GM21515 (cell line): ENCODE data around the gene CLCNKA.
"Not testable (repeated sequence)": the region's sequence is repeated elsewhere in the genome, so short reads cannot be mapped to it uniquely, and the experiment has no call there.

Source experiments
- ATAC-seq: cut with Tn5 transposase; IDR thresholded peaks from one replicate; pipeline ENCODE4 v1.9.1; 2021; ENCODE audit not compliant: unreplicated experiment

Gene CLCNKA

DNA sequence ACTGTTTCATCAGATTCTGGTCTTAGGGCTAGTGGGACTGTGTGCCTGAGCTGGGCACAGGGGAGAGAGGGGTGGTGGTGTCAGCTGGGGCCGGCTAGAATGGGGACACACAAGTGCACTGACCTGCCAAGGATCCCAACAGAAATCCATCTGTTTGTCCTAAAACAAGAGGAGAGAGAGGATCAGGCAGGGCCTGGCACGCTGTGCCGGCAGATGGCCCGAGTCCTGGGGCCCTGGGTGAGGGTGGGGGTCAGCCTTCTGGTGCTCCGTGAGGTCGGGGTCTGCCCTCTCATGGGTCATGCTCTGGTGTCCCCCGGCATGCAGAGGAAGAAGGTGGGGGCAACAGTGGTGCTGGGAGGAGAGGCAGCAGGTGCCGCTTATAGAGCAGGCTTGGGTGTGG is 18.0 kb downstream of the CLCNKA start:
- ATAC-seq, result not testable (repeated sequence)

DNA sequence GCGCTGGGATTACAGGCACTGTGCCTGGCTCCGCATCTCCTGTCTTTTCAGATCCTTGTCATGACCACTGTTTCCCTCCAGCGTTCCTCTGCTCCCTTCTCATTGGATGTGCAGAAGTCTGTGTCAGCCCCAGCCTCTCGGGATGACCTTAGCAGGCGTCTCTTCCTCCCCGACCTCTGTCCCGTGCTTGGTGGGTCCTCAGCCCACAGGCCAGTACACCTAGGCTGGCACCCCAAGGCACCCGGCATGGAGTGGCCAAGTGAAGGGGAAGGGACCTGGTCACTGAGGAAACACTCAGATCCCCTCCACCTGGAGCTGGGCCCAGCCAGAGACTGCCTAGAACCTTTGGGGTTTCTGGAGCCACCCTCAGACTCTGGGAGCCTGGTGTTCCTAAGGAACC is 19.4 kb downstream of the CLCNKA start:
- no peak for ATAC-seq

DNA sequence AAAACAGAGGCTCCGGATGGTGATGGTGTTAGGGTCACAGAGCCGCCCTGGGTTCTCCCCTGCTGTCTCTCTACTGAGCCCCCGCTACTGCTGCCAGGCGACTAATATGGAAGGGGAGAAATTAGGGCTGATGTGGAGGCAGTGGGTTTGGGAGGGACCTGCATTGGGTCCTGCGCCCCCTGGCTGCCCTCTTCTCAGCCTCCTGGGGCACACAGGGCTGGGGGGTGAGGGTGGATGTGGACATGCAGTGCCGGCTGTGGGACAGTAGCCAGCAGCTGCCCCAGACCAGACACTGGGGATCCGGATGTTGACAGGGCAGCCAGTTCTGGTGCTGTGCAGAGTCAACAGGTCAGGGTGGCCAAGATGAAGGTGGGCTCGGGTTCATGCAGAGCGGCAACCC is 20.3 kb downstream of the CLCNKA start:
- ATAC-seq, result no peak

DNA sequence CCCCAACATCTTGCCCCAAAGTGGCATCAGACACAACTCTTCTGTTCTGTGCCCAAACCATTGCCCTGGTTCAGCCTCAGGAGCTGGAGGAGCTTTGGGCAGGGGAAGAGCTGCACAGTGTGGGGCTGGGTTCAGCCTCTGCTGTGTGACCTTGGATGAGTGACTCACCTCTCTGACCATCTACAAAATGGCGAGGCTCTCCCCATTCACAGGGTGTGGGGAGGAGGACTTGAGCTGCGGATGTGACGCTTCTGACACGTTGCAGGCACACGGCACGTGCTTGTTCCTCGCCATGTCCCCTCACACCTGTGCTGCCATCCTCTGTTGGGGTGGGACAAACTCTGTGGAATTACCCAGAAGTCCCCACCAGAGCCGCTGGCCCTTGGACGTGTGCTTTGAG is 20.8 kb downstream of the CLCNKA start:
- ATAC-seq, result not testable (repeated sequence)

- ATAC-seq, result no peak
These were observed 21.7 kb downstream of the CLCNKA start, which contains the start of gene CLCNKB for GRCh38 chr1:16043521-16043920. Gene CLCNKB, plus strand, starts transcription at chr1:16043782. Its CDS starts 711 bp downstream, at chr1:16044493.

DNA sequence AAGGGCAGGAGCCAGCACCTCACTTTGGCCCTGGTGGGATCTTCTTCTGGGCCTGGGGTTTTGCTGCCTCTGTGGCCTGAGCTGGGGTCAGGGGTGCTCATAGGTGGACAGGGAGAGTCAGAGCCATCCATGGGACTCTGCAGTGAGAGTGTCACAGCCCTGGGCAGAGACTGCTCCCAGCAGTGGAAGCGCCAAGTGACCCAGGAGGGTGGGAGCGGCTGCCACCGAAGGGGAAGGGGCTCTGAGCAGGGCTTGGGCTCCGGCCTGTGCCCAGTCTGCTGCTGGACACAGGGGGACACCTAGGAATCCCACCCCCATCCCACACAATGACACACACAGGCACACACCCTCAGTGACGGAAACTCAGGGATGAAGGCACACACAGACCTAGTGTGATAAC is 22.1 kb downstream of the CLCNKA start:
- ATAC-seq, result no peak

DNA sequence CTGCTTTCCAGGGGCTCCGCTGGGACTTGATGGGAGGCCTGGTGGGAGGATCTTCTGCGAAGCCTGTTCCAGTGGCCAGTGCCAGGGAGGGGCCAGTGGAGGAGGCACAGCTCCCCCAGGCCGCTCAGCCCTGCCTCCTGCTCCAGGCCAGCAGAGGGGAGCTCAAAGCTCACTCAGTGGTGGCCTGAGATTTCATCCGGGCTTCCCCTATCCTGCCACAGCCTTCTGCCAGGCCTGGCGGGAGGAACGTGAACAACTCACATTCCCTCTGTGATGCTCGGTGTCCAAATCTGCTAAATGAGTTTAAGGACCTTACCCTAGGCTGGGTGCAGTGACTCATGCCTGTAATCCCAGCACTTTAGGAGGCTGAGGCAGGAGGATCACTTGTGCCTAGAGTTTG is 25.0 kb downstream of the CLCNKA start:
- no peak for ATAC-seq

- no peak for ATAC-seq
These were observed 26.1 kb downstream of the CLCNKA start for GRCh38 chr1:16047791-16048475.

DNA sequence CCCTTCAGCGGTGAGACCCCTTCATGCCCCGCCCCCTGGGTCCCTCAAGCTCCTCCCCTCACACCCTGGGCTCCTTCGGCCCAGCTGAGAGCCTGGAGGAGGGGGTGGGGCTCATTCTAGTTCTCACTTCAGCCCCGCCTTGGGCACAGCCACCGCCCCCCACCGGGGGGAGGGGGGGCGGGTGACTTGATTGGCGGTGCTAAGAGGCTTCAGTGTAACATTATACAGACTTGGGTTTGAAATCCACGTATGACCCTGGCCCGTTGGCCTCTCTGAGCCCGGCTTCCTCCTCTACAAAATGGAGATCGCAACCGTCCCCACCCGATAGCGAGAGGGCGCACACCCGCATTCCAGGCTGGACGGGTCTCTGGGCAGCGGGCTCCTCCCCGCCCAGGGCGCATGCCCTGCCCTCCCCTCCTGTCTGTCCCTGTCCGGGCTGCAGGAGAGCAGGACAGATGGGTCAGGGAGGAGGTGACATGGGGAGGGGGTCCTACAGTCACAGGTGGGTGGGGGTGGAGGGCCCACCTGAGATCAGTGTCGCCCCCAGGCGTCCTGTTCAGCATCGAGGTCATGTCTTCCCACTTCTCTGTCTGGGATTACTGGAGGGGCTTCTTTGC is 26.8 kb downstream of the CLCNKA start:
- ATAC-seq, result no peak

DNA sequence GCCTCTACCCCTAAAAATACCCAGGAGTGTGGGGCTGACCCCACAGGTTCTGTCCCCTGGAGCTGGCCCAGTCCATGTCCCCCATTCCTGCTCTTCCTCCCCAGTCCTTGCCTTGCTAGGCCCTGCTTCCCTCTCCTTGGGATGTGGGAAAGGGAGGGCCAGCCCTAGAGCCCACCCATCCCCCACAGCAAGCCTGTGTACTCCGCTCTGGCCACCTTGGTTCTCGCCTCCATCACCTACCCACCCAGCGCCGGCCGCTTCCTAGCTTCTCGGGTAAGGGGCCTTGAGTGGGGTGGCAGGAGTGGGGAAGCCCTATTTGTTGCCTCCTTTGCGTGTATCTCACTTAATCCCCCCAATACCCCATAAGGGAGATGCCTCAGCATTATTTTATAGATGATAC is 28.5 kb downstream of the CLCNKA start:
- no peak for ATAC-seq

GRCh38 chr1:16051039-16051438 is 29.2 kb downstream of the CLCNKA start:
- ATAC-seq, result no peak

GRCh38 chr1:16051949-16052348 is 30.1 kb downstream of the CLCNKA start:
- not testable (repeated sequence) for ATAC-seq

DNA sequence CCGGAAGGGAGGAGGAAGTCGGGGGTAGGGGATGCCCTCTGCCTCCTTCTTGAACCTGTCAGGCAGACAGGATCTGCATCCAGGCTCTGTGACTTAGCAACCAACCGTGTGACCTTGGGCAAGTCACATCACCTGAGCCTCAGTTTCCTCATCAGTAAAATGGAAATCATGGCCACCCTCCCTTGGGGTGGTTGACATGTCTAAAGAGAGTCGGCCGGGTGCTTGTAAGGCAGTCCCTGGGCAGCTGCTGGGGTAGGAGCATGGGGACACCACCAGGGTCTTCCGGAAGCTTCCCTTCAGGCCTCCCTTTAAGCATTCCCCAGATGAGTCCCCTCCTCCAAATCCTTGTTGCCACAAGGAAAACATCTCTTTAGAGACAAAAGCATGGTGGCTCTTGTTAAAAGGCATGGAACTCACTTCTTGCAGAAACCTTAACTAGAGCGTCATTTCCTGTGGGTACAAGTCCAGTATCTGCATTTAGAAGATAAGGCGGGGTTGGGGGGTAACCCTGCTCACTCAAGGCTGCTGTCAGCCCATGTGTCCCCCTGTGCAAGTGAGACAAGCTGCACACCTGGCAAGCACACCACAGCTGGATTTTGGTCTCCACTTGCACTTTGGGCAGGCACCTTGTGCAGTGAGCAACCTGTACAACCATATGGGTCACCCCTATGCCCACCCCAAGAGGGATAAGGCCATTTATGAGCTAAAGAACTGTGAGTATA is 32.1 kb downstream of the CLCNKA start:
- ATAC-seq, result no peak

GRCh38 chr1:16054598-16055540 is 33.0 kb downstream of the CLCNKA start:
- no peak for ATAC-seq

GRCh38 chr1:16055613-16056520 is 34.0 kb downstream of the CLCNKA start:
- no peak for ATAC-seq

DNA sequence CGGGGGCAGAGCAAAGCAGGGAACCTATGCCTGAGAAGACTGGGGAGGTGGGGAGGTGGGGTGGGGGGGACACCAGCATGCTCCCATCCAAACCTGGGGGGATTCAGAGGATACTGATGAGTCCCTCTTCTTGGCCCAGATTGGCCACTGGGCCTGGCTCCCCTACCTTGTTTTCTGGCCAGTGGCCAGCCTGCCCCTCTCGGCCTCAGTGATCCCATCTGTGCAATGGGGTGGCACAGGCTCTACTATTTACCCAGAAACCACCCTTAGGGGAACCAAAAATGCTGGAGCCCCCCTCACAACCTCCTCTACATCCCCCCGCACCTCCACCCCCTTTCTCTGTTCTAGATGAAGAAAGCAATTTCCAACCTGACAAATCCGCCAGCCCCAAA is 34.7 kb downstream of the CLCNKA start:
- ATAC-seq, result not testable (repeated sequence)

DNA sequence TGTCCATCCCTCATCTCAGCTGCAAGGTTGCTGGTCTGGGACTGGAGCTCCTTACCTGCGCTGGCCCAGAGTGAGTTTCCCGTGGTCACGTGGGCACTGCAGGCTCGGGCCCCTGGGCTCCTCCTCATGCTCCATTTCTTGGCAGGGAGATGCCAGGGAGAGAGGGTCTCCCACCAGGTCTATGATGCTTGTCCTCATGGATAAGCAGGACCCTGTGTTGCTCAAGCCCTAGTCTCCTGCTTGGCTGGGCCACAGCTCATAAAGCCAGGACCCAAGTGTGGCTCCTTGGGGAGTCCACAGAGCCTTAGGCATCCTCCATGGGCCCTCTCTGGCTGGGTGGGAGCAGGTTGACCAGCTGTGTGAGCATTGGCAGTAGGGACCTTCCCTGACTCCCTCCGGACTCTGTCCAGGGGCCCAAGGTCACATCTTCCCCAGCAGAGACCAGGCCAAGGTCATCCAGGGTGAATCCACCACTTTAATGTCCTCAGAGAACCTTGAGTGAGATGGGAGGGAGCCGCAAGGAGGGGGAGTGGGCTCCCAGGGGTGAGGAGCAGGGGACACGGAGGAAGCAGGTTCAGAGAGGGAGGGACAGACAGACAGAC is 35.6 kb downstream of the CLCNKA start:
- ATAC-seq, result not testable (repeated sequence)

- ATAC-seq, result not testable (repeated sequence)
These were observed 36.7 kb downstream of the CLCNKA start for GRCh38 chr1:16058394-16059120.

GRCh38 chr1:16061266-16061665 is 39.4 kb downstream of the CLCNKA start:
- no peak for ATAC-seq
